ENCODE data around the gene UPB1.

DNA sequence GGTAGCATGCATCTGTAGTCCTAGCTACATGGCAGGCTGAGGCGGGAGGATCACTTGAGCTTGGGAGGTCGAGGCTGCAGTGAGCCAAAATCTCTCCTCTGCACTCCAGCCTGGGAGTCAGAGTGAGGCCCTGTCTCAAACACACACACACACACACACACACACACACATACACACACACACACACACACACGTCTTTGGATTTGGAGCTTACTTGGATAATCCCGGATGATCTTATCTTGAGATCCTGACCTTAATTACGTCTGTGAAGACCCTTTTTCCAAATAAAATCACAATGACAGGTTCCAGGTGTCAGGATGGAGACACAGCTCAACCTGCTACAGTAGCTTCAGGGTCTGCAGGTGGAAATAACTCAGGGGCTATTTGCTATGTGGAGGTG, 1.1 kb downstream of the UPB1 start:
- TF ChIP-seq POLR2A (IDR thresholded peaks at IDR 0.05; ENCODE audit: low read length) = no peak
- TF ChIP-seq GATA1 (IDR thresholded peaks at IDR 0.05; ENCODE audit: low read depth, low read length) = no peak
